ENCODE results near the gene ECI1.

DNA sequence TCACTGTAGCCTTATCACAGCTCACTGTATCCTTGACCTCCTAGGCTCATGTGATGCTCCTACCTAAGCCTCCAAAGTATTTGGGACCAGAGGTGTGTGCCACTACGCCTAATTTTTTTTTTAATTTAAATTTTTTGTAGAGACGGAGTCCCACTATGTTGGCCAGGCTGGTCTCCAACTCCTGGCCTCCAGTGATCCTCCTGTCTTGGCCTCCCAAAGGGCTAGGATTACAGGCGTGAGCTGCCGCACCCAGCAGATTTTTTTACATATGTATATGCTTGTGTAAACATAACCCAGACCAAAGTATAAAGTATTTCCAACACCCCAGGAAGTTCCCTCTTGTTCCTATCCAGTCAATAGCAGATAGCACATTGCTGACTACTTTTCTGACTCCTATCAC lies 35.1 kb downstream of the ECI1 start:
- TF ChIP-seq CTCF (conservative IDR thresholded peaks at IDR 0.05; ENCODE audit: low read length) (no peak), EZH2phosphoT487 (IDR thresholded peaks at IDR 0.05; ENCODE audit: borderline replicate concordance) (no peak)
